Measurements from ENCODE around the gene ZNRF2. TPM values are rescaled to one million over a fixed set of nuclear protein-coding genes. Genes with fewer than 3 reads are reported as not detected.

ZNRF2 gene
- total RNA-seq, 1 donor, result 5.8 TPM

- no peak for DNase-seq (ENCODE audit: low read depth)
- TF ChIP-seq CTCF (IDR thresholded peaks at IDR 0.05; ENCODE audit: insufficient read depth, low read length), result no peak
- H3K4me3 ChIP-seq (ENCODE audit: low read depth, low read length), result no peak overlapping the region
Observed at GRCh38 chr7:30344513-30344912, 60.1 kb downstream of the ZNRF2 start.

GRCh38 chr7:30347226-30348082 is 63.1 kb downstream of the ZNRF2 start:
- no peak overlapping the region for H3K4me3 ChIP-seq (ENCODE audit: low read depth, low read length)
- no peak for TF ChIP-seq CTCF (IDR thresholded peaks at IDR 0.05; ENCODE audit: insufficient read depth, low read length)
- no peak for DNase-seq (ENCODE audit: low read depth)

GRCh38 chr7:30348083-30348560 is 63.7 kb downstream of the ZNRF2 start:
- no peak overlapping the region for H3K4me3 ChIP-seq (ENCODE audit: low read depth, low read length)
- peak; percentile 85 for DNase-seq (ENCODE audit: low read depth)
- no peak for TF ChIP-seq CTCF (IDR thresholded peaks at IDR 0.05; ENCODE audit: insufficient read depth, low read length)

- H3K4me3 ChIP-seq (ENCODE audit: low read depth, low read length), result no peak overlapping the region
- no peak for TF ChIP-seq CTCF (IDR thresholded peaks at IDR 0.05; ENCODE audit: insufficient read depth, low read length)
- DNase-seq (ENCODE audit: low read depth), result no peak
Observed at GRCh38 chr7:30349170-30349569, 64.8 kb downstream of the ZNRF2 start.

GRCh38 chr7:30349816-30350215 is 65.4 kb downstream of the ZNRF2 start:
- TF ChIP-seq CTCF (IDR thresholded peaks at IDR 0.05; ENCODE audit: insufficient read depth, low read length), result no peak
- no peak overlapping the region for H3K4me3 ChIP-seq (ENCODE audit: low read depth, low read length)
- DNase-seq (ENCODE audit: low read depth), result no peak

GRCh38 chr7:30351286-30351685 is 66.9 kb downstream of the ZNRF2 start:
- no peak for DNase-seq (ENCODE audit: low read depth)
- H3K4me3 ChIP-seq (ENCODE audit: low read depth, low read length), result no peak overlapping the region
- no peak for TF ChIP-seq CTCF (IDR thresholded peaks at IDR 0.05; ENCODE audit: insufficient read depth, low read length)

All from fibroblast of the aortic adventitia (primary cell).